ENCODE measurements around the gene IGFL1.

GRCh38 chr19:46229442-46229841 is at the start of gene IGFL1:
- TF ChIP-seq CTCF (conservative IDR thresholded peaks at IDR 0.05; ENCODE audit: low read depth, low read length) (no peak), POLR2A (IDR thresholded peaks at IDR 0.05; ENCODE audit: low read depth, low read length) (no peak), MAFK (IDR thresholded peaks at IDR 0.05; ENCODE audit: low read depth, low read length) (no peak), MXI1 (IDR thresholded peaks at IDR 0.05; ENCODE audit: borderline replicate concordance, low read depth, low read length) (no peak), RAD21 (IDR thresholded peaks at IDR 0.05; ENCODE audit: low read length) (no peak), ELK1 (IDR thresholded peaks at IDR 0.05; ENCODE audit: borderline replicate concordance, low read depth, low read length) (no peak), USF2 (IDR thresholded peaks at IDR 0.05; ENCODE audit: low read depth, low read length) (no peak), NFE2L2 (IDR thresholded peaks at IDR 0.05; ENCODE audit: low read depth, low read length) (no peak), RCOR1 (IDR thresholded peaks at IDR 0.05; ENCODE audit: insufficient replicate concordance, low read length) (no peak), CEBPB (IDR thresholded peaks at IDR 0.05; ENCODE audit: low read depth, low read length) (no peak), CHD1 (IDR thresholded peaks at IDR 0.05; ENCODE audit: low read depth, low read length) (no peak), RFX5 (IDR thresholded peaks at IDR 0.05; ENCODE audit: low read depth, low read length) (no peak), FOS (IDR thresholded peaks at IDR 0.05; ENCODE audit: low read depth, low read length) (no peak)
